Effector CD4-positive, alpha-beta T cell (primary cell): ENCODE results near the gene POTEF.
"Not testable (repeated sequence)": the region's sequence is repeated elsewhere in the genome, so short reads cannot be mapped to it uniquely, and the experiment has no call there.

Experiments
- DNase-seq: peaks from one replicate; pipeline ENCODE4 v3.0.0-alpha.2; 2020

Gene POTEF

DNA sequence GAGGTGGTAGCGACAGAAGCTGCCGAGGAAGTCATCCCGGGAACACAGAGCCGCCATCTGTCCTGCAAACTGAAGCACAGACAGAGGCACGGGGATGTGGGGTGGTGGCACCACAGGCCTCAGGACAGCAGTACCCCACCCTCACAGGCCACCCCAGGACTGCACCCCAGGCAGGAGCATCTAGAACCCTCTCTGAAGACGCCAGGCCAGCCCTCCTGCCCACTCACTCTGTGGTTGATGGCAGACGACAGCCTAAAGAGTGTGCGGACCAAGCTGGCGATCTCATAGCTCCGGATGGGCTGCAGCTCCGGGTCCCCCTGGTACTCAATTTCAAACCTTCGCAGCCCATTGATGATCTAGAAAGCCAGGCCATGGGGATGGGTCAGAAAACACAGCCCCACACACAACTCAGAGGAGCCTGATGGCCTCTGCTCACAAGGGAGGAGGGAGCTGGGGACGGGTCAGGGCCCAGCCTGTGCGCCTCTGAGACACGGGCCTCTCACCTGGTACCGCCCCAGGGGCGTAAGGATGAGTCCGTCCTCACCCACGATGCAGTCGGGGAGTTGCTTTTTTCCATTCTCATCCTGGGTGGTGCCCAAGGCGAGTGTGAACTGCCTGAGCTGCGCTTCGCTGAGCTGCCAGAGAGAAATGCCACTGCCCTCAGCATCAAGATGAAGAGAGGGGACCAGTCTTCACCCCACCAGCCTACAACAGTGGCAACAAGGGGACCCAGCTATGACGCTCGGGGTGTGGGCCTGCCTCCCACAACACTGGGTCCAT is 24.0 kb upstream of the POTEF start:
- no peak for DNase-seq

- DNase-seq, result not testable (repeated sequence)
These were observed 23.3 kb upstream of the POTEF start for GRCh38 chr2:130152136-130152815.

DNA sequence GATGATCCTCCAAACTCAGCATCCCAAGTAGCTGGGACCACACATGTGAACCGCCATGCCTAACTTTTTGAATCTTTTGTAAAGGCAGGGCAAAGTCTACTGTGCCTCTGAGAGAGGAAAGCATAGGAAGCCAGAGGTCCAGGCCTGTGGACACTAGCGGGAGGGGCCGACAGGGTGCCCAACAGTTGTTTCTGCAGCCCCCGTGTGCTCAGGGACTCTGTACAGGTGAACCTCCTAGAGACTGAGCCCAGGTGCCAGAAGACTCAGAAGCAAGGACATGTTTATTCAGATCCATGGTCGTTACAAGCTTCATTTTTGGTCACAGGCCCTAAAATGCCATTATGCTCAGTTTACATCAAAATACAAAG is 22.1 kb upstream of the POTEF start:
- not testable (repeated sequence) for DNase-seq

- DNase-seq, result no peak
These were observed 21.4 kb upstream of the POTEF start for GRCh38 chr2:130150181-130151144.

GRCh38 chr2:130148515-130148914 is 19.5 kb upstream of the POTEF start:
- not testable (repeated sequence) for DNase-seq

DNA sequence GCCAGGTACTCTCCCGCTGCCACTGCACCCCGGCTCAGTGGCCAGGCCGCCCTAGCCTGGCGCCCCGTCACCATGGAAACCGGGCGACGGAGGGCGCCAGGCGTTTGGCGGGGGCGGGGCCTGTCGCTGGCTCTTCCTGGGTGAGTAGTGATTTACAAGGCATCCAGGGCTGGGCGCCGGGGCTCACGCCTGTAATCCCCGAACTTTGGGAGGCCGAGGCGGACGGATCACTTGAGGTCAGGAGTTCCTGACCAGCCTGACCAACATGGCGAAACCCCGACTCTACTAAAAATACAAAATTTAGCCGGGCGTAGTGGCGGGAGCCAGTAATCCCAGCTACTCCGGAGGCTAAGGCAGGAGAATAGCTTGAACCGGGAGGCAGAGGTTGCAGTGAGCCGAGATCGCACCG is 16.0 kb upstream of the POTEF start, which contains the start of gene CCDC74B:
Gene CCDC74B (minus strand): TSS at position 107 of the 409 bp plus-strand sequence. CDS start 116 bp downstream, outside the sequence.
- peak; percentile 16 for DNase-seq

- not testable (repeated sequence) for DNase-seq
These were observed 14.4 kb upstream of the POTEF start for GRCh38 chr2:130143266-130144039.

- not testable (repeated sequence) for DNase-seq
These were observed 13.6 kb upstream of the POTEF start for GRCh38 chr2:130142396-130143265.

- not testable (repeated sequence) for DNase-seq
These were observed 12.8 kb upstream of the POTEF start for GRCh38 chr2:130141645-130142370.

- DNase-seq, result not testable (repeated sequence)
These were observed 12.0 kb upstream of the POTEF start for GRCh38 chr2:130141002-130141401.

- DNase-seq, result not testable (repeated sequence)
These were observed 11.5 kb upstream of the POTEF start for GRCh38 chr2:130140516-130140915.

GRCh38 chr2:130139331-130140280 is 10.6 kb upstream of the POTEF start:
- not testable (repeated sequence) for DNase-seq

DNA sequence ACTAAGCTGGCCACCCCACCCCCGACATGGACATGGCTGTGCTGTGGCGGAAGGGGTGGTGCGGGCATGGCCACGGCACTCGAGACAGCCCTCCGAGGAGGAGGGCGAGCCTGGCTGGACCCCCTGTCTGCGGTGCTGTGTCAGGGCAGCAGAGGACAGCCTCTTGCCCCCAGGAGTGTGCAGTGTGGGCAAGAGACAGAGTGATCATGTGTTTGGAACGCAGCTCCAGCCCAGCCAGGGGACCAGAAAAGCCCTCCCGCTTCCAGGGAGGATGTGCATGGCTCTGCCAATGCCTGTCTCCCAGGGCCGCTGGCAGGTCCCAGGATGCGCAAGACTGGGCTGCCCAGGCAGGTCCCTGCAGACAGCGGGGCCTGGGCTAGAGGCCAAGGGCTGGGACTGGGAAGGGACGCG is 9.8 kb upstream of the POTEF start:
- not testable (repeated sequence) for DNase-seq

DNA sequence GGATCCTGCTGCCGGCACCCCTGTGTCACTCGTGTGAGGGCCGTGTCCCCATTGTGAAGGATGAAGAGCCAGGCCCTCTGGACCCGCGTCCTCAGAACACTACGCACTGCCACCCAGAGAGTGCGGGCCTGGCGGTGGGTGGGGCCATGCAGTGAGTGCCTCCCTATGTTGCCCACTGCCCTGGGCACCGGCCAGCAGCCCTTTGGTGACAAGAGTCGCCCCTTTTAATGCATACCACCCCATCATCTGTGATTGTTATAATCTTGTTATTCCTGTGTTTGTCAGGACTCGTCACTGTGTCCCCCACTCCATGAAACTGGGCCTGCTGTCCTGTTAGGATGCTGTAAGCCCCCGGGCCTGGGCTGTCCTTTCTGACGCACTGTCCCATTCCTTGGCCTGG is 9.3 kb upstream of the POTEF start:
- not testable (repeated sequence) for DNase-seq

DNA sequence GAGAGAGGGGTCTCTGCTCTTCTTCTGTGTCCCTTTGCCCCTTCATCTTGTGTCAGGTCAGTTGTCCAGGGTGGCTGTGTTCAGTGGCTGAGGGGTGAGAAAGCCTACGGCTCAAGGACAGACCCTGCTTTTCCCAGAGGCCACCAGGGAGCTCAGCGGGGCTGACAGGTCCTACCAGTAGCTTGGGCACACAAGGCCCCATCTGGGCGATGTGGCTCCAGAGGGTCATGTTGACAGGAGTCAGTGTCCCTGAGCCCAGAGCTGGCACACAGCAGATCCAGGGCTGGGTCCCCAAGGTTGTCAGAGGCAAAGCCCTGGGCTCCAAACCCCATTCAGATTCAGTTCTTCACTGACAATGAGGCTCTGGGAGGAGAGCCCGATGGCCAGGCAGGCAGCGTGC is 8.1 kb upstream of the POTEF start:
- not testable (repeated sequence) for DNase-seq

GRCh38 chr2:130136546-130136945 is 7.5 kb upstream of the POTEF start:
- DNase-seq, result not testable (repeated sequence)

DNA sequence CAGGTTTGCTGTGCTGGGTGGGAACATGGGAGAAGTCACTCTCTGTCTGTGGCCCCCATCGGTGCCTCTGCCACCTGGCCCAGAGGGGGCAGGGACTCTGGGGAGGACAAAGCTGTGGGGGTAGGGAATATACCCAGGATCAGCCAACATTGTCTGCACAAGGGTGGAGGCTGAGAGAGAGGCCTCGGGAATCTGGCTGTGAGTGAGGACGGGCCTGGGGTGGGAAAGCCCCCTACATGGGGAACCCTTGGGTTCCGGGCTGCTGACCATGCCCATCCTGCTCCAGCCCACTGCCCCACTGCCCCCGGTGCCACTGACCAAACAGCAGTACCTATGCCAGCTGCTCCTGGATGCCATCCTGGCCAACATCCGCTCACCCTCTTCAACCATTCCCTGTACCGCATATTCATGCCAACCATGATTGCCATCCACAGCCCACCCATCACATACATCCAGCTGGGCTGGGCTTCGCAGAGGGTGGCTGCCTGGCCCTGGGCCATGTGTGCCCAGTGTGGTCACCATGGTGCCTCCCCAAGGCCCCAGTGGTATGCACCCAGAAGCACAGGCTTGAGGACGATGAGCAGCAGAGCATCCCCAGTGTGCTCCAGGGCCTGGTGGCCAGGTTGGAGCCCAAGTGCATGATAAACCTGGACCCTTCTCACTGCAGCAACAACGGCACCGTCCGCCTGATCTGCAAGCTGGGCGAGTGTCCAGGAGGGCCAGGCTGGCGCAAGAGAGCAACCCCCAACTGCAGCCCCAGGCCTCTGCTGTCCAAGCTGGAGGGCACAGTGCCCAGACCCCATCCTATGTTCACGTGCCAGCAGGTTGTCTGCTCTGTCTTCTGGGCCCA is 6.9 kb upstream of the POTEF start:
- DNase-seq, result no peak

- DNase-seq, result not testable (repeated sequence)
These were observed 558 bp downstream of the POTEF start for GRCh38 chr2:130128464-130128863.
